Body of pancreas (tissue), 4 donors: Measurements from ENCODE around the gene STEAP1. TPM values are rescaled to one million over a fixed set of nuclear protein-coding genes. Genes with fewer than 3 reads are reported as not detected.

Experiments
- ATAC-seq: fragments of 150-250 bp; one replicate; pipeline ENCODE4 v1.9.1; 2016
- DNase-seq, 4 donors: peaks; one replicate each; pipeline ENCODE4 v3.0.0-alpha.2; 2019
- H3K27ac ChIP-seq, 4 donors: fragments of 200-600 bp; sonication (generic); 1 replicate in 3 of 4; 2 replicates in 1 of 4; pipeline versions ENCODE4 v1.5.1 to v1.6.1; 2016 to 2019; ENCODE audit warnings: mild to moderate bottlenecking in 1 of 4, mixed read lengths in 1 of 4, moderate library complexity in 1 of 4
- H3K27me3 ChIP-seq, 2 donors: fragments of 200-600 bp; sonication (generic); one replicate each; pipeline ENCODE4 v1.6.0; 2016; ENCODE audit warnings: mild to moderate bottlenecking in 1 of 2
- H3K36me3 ChIP-seq, 2 donors: fragments of 200-600 bp; sonication (generic); replicated peaks in 1 of 2; 2 replicates each; pipeline ENCODE4 v1.5.1; 2016; ENCODE audit warnings: low read depth in 2 of 2; ENCODE audit not compliant: insufficient read depth in 1 of 2
- H3K4me1 ChIP-seq: fragments of 200-600 bp; sonication (generic); one replicate; pipeline ENCODE4 v1.6.0; 2016
- H3K4me3 ChIP-seq, 2 donors: fragments of 200-600 bp; sonication (generic); 1 replicate in 1 of 2; 2 replicates in 1 of 2; pipeline ENCODE4 v1.5.1; 2016 to 2019
- H3K9me3 ChIP-seq, 3 donors: fragments of 200-600 bp; sonication (generic); 1 replicate in 2 of 3; 2 replicates in 1 of 3; pipeline ENCODE4 v1.5.1; 2016
- POLR2A ChIP-seq, 3 donors: fragments of 450-650 bp; IDR thresholded peaks; one replicate each; pipeline ENCODE4 v1.6.1; 2016; ENCODE audit warnings: antibody characterized with exemption in 3 of 3, mild to moderate bottlenecking in 2 of 3
- WGBS, 2 donors: methylation state at CpG; one replicate each; pipeline ENCODE4 v1.1.5; 2017; 5-methylcytosine and 5-hydroxymethylcytosine counted together
- intact Hi-C: fragments of 100-400 bp; cut with DNase I; formaldehyde crosslinking; loops from one replicate; pipeline ENCODE4 v1.15.1; 2023
- total RNA-seq, 2 donors: library from RNA; depleted of rRNA; stranded (reverse); fragments of >200 nt; gene quantifications; one replicate each; pipeline ENCODE4 v1.1.0, GENCODE V29; 2016
- TF ChIP-seq, protein P1 (sequence below), 7 experiments: fragments of 450-650 bp in 4 of 7; fragments of 200-600 bp in 3 of 7; sonication (generic) in 3 of 7; IDR thresholded peaks; one replicate each; pipeline ENCODE4 v1.5.1; 2016 to 2019; ENCODE audit warnings: antibody characterized with exemption in 7 of 7

Gene STEAP1
- total RNA-seq, 2 donors from 2014 or later = 3.0 to 12.7 TPM

DNA sequence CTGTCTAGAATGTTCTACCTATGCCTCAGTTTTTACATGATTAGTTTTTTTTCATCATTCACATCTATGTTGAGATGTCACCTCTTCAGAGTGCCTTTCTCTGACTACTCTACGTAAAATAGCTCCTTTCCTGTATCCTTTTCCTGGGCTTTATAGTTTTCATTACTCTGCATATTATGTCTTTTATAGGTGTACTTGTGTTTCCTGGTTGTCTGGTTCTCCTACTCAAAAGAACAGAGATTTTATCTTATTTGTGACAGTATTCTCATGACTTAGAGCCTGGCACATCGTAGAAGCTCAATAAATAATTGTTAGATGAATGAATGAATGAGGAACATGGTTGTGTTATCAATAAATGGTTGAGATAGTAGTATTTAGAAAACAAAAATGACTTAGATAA, 17.9 kb downstream of the STEAP1 start:
- no peak for ATAC-seq
- DNase-seq = no peak
- Histone ChIP-seq H3K9me3 (no peaks in the 10 kb centered on the region), H3K36me3 (no peaks in the 10 kb centered on the region), H3K27me3 (no peaks in the 10 kb centered on the region), H3K4me3 (no peak overlapping the region), H3K27ac (no peak overlapping the region), H3K4me1 (peaks cover 5% of the 10 kb centered on the region)
- TF ChIP-seq, protein P1, sequence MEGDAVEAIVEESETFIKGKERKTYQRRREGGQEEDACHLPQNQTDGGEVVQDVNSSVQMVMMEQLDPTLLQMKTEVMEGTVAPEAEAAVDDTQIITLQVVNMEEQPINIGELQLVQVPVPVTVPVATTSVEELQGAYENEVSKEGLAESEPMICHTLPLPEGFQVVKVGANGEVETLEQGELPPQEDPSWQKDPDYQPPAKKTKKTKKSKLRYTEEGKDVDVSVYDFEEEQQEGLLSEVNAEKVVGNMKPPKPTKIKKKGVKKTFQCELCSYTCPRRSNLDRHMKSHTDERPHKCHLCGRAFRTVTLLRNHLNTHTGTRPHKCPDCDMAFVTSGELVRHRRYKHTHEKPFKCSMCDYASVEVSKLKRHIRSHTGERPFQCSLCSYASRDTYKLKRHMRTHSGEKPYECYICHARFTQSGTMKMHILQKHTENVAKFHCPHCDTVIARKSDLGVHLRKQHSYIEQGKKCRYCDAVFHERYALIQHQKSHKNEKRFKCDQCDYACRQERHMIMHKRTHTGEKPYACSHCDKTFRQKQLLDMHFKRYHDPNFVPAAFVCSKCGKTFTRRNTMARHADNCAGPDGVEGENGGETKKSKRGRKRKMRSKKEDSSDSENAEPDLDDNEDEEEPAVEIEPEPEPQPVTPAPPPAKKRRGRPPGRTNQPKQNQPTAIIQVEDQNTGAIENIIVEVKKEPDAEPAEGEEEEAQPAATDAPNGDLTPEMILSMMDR (IDR thresholded peaks at IDR 0.05) = no peak
- 80 to 82% methylated on average over 2 of the region's 2 CpGs for WGBS, 2 donors
- intact Hi-C loops = no loop called here

DNA sequence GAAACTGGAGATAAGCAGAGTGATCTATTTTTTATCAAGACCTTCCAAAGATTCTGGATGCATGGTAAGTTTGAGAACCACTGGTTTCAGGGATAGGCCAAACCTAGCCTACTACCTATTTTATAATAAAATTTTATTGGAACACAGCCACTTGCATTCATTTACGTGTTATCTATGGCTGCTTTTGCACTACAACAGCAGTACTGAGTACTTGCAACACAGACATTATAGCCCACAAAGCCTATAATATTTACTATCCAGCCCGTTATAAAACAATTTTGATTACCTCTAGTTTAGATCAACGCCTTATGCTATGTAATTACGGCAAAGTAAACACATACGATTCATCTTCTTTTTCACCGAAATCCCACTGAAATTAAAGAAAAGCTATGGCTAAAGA, 18.4 kb downstream of the STEAP1 start:
- intact Hi-C loops = no loop called here
- DNase-seq (no peak), ATAC-seq (no peak)
- H3K4me3 ChIP-seq = no peak overlapping the region
- 74 to 90% methylated on average over 6 of the region's 6 CpGs for WGBS, 2 donors
- TF ChIP-seq, protein P1 (IDR thresholded peaks at IDR 0.05) = no peak
- TF ChIP-seq POLR2A (IDR thresholded peaks at IDR 0.05) = no peak
- no peak overlapping the region for H3K27ac ChIP-seq
- H3K4me1 ChIP-seq = peaks cover 5% of the 10 kb centered on the region
- no peaks in the 10 kb centered on the region for H3K36me3 ChIP-seq
- H3K27me3 ChIP-seq = no peaks in the 10 kb centered on the region
- no peaks in the 10 kb centered on the region for H3K9me3 ChIP-seq

DNA sequence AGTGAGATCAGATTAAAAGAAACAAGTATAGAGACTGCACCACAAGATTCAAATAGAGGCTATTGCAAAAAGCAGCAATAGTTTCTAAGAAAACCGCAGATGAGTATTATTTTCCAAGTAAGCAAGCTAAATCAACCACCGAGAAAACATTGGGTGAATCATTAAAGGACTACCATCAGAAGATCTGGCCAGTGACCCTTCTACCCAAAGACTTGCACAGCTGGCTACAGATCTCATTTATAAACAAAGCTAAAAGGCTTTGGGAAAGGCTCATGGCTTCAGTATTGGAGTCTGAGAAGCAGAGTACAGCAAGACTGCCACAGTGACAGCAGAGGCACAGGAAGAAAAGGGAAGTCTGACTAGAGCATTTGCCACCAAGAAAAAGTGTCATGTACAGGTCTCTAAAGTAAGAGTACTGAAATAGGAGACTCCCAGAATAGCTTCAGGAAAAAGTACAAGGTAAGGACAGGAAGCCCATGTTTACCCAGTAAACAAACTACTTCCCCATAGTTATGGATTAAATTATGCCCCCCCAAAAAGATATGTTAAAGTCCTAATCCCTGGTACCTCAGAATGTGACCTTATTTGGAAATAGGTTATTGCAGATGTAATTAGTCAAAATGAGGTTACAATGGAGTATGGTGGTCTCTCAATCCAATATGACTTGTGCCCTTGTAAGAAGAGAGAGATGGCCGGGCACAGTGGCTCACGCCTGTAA, 19.0 kb downstream of the STEAP1 start:
- H3K4me1 ChIP-seq = peaks cover 5% of the 10 kb centered on the region
- intact Hi-C loops = no loop called here
- H3K27me3 ChIP-seq = no peaks in the 10 kb centered on the region
- H3K36me3 ChIP-seq = no peaks in the 10 kb centered on the region
- no peak overlapping the region for H3K27ac ChIP-seq
- H3K4me3 ChIP-seq = no peak overlapping the region
- no peaks in the 10 kb centered on the region for H3K9me3 ChIP-seq
- 54 to 67% methylated on average over 4 of the region's 4 CpGs for WGBS, 2 donors
- DNase-seq = no peak
- no peak for TF ChIP-seq POLR2A (IDR thresholded peaks at IDR 0.05)
- TF ChIP-seq, protein P1 (IDR thresholded peaks at IDR 0.05) = no peak
- ATAC-seq = no peak

GRCh38 chr7:90175667-90176066, 21.4 kb downstream of the STEAP1 start:
- H3K9me3 ChIP-seq = no peaks in the 10 kb centered on the region
- H3K36me3 ChIP-seq = no peaks in the 10 kb centered on the region
- H3K27ac ChIP-seq = no peak overlapping the region
- intact Hi-C loops = no loop called here
- no peaks in the 10 kb centered on the region for H3K27me3 ChIP-seq
- WGBS, 2 donors = 73 to 94% methylated on average over 3 of the region's 4 CpGs
- DNase-seq (no peak), ATAC-seq (no peak)
- peaks cover 12% of the 10 kb centered on the region for H3K4me1 ChIP-seq
- TF ChIP-seq, protein P1 (IDR thresholded peaks at IDR 0.05) = no peak
- no peak for TF ChIP-seq POLR2A (IDR thresholded peaks at IDR 0.05)
- no peak overlapping the region for H3K4me3 ChIP-seq

- ATAC-seq (no peak), DNase-seq (no peak)
- intact Hi-C loops = no loop called here
- 94 to 100% methylated on average over 1 of the region's 1 CpG for WGBS, 2 donors
- Histone ChIP-seq H3K36me3 (no peaks in the 10 kb centered on the region), H3K9me3 (no peaks in the 10 kb centered on the region), H3K27ac (no peak overlapping the region), H3K27me3 (no peaks in the 10 kb centered on the region), H3K4me3 (no peak overlapping the region), H3K4me1 (peaks cover 13% of the 10 kb centered on the region)
- TF ChIP-seq, protein P1 (IDR thresholded peaks at IDR 0.05) = no peak
- no peak for TF ChIP-seq POLR2A (IDR thresholded peaks at IDR 0.05)
Measured at GRCh38 chr7:90176195-90176594, 21.9 kb downstream of the STEAP1 start.
